BE2C (cell line): ENCODE data around the gene PHTF2.

Source experiments
- DNase-seq: peaks from one replicate; pipeline ENCODE4 v3.0.0-alpha.2; 2020
- H3K27me3 ChIP-seq: fragments of 250-450 bp; sonication (Bioruptor Pico); 2 replicates; pipeline ENCODE4 v1.5.1; 2020; ENCODE audit warnings: mild to moderate bottlenecking
- H3K36me3 ChIP-seq: fragments of 250-450 bp; sonication (Bioruptor Pico); 2 replicates; pipeline ENCODE4 v1.5.1; 2020; ENCODE audit warnings: mild to moderate bottlenecking
- H3K4me1 ChIP-seq: fragments of 250-450 bp; sonication (Bioruptor Pico); 2 replicates; pipeline ENCODE4 v1.5.1; 2020
- H3K4me3 ChIP-seq: 2 replicates; pipeline ENCODE4 v1.5.1; 2011; ENCODE audit warnings: low read depth, low read length
- H3K9me3 ChIP-seq: fragments of 250-450 bp; sonication (Bioruptor Pico); 2 replicates; pipeline ENCODE4 v1.5.1; 2020
- TF ChIP-seq, protein P1 (sequence below): IDR thresholded peaks from 2 replicates; pipeline ENCODE4 v1.5.1; 2012; ENCODE audit warnings: mild to moderate bottlenecking, low read depth, low read length

PHTF2 gene

DNA sequence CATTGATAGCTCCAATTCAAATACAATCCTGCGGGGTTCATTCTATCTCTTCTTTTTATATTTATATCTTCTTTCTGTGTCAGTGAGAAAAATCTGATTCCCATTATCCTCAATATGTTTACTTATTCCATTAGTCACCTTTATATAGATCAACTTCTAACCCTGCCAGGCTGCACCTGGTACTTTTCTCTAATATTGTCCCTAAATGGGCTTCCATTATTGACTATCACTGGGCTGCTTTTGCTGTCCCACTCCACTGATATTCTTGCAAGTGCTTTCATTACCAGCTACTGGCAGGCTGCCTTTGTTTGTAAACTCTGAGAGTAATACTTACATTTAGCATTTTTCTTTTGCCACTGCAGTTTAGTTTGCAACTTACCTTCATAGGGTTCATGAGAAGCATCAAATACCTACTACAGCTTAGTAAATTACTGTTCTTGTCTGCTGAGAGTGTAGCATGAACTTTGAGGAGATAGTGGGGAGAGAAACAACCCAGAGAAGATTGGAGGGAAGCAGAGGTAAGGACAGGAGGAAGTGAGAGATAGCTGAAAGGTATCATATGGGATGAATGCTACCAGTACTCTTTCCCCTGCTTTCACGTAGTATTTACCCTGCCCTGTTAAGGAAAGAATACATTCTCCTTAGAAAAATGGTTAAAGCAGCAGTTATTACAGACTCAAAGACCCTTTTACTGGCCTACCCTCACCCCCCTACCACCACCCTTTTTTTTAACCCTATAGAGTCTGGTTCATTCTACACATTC lies 119.1 kb downstream of the PHTF2 start:
- Histone ChIP-seq H3K27me3 (no peaks in the 10 kb centered on the region), H3K9me3 (no peaks in the 10 kb centered on the region), H3K4me3 (no peak overlapping the region), H3K36me3 (no peaks in the 10 kb centered on the region; the same call in 1 of the 2 replicates), H3K4me1 (no peaks in the 10 kb centered on the region; the same call in none of the 2 replicates)
- TF ChIP-seq, protein P1, sequence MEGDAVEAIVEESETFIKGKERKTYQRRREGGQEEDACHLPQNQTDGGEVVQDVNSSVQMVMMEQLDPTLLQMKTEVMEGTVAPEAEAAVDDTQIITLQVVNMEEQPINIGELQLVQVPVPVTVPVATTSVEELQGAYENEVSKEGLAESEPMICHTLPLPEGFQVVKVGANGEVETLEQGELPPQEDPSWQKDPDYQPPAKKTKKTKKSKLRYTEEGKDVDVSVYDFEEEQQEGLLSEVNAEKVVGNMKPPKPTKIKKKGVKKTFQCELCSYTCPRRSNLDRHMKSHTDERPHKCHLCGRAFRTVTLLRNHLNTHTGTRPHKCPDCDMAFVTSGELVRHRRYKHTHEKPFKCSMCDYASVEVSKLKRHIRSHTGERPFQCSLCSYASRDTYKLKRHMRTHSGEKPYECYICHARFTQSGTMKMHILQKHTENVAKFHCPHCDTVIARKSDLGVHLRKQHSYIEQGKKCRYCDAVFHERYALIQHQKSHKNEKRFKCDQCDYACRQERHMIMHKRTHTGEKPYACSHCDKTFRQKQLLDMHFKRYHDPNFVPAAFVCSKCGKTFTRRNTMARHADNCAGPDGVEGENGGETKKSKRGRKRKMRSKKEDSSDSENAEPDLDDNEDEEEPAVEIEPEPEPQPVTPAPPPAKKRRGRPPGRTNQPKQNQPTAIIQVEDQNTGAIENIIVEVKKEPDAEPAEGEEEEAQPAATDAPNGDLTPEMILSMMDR, result no peak
- no peak for DNase-seq

DNA sequence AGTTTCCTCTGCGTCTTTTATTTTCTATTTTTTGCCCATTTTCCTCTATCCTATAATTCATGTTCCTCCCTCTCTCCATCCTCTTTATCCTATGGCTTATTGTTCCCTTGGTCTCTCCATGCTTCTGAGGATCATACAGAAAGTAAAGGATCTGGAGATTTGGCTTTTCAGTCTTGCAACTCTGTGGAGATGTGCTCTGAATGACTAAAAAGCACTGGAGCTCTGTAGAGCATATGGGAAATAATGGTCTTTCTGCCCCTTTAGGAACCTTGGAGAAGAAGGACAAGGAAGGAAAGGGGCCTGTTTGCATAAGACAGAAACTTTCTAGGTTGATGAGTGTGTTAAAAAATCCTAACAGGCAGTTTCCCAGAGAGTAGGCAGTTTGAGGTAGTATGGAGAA lies 120.1 kb downstream of the PHTF2 start:
- no peaks in the 10 kb centered on the region; the same call in none of the 2 replicates for H3K4me1 ChIP-seq
- no peaks in the 10 kb centered on the region; the same call in 1 of the 2 replicates for H3K36me3 ChIP-seq
- no peaks in the 10 kb centered on the region for H3K27me3 ChIP-seq
- TF ChIP-seq, protein P1, result no peak
- H3K4me3 ChIP-seq, result no peak overlapping the region
- H3K9me3 ChIP-seq, result no peaks in the 10 kb centered on the region
- no peak for DNase-seq

DNA sequence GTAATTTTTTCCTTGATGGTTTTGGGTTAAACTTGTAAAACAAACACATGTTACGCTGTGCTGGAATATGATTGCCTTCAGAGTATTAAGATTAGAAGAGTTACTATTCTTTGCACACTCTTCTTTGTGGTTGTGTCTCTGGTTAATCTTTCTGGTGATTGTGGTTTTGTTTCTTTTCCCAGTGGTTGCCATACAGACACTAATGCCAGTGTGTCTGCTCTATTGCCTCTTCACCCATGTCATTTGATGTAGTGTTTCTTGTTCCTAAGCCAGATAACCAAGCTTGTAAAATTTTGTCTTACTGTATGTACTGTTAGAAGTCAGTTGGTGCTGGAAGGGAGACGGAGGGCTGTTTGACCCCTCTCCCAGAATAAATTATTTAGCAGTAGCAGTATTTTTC lies 124.8 kb downstream of the PHTF2 start:
- H3K4me1 ChIP-seq, result no peaks in the 10 kb centered on the region
- no peaks in the 10 kb centered on the region for H3K27me3 ChIP-seq
- H3K9me3 ChIP-seq, result no peaks in the 10 kb centered on the region
- H3K4me3 ChIP-seq, result no peak overlapping the region
- no peaks in the 10 kb centered on the region for H3K36me3 ChIP-seq
- TF ChIP-seq, protein P1, result no peak
- DNase-seq, result no peak

DNA sequence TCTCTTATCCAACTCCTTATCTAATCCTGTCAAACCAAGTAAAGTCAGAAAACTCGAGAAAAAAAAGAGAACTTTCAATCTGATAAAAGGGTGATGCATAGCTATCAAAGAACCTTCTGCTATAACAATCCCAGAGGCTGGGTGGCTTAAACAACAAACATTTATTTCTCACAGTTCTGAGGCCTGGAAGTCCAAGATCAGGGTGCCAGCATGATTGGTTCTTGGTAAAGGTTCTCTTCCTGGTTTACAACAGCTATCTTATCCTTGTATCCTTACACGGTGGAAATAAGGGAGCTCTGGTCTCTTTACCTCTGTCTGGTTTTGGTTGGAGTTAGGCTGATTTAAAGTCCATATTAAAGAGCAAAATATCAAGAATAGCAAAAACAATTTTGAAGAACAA lies 131.9 kb downstream of the PHTF2 start:
- no peaks in the 10 kb centered on the region for H3K9me3 ChIP-seq
- H3K4me1 ChIP-seq, result no peaks in the 10 kb centered on the region
- DNase-seq, result no peak
- H3K36me3 ChIP-seq, result peaks cover 6% of the 10 kb centered on the region; the same call in 1 of the 2 replicates
- no peak overlapping the region for H3K4me3 ChIP-seq
- TF ChIP-seq, protein P1, result no peak
- no peaks in the 10 kb centered on the region for H3K27me3 ChIP-seq

DNA sequence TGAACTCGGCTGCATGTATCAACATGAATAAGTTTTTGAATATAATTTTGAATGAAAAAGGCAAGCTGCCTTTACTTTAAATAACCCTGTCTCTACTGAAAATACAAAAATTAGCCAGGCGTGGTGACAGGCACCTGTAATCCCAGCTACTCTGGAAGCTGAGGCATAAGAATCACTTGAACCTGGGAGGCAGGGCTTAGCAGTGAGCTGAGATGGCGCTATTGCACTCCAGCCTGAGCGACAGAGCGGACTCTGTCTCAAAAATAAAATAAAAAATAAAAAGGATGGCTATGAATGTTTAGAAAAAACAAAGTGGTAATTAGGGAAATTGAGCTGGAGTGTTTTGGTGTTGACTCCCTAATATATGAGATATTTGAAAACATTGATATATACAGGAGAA lies 133.3 kb downstream of the PHTF2 start:
- TF ChIP-seq, protein P1, result no peak
- Histone ChIP-seq H3K9me3 (no peaks in the 10 kb centered on the region), H3K4me3 (no peak overlapping the region), H3K27me3 (no peaks in the 10 kb centered on the region), H3K36me3 (peaks cover 6% of the 10 kb centered on the region; the same call in 1 of the 2 replicates), H3K4me1 (no peaks in the 10 kb centered on the region)
- no peak for DNase-seq

DNA sequence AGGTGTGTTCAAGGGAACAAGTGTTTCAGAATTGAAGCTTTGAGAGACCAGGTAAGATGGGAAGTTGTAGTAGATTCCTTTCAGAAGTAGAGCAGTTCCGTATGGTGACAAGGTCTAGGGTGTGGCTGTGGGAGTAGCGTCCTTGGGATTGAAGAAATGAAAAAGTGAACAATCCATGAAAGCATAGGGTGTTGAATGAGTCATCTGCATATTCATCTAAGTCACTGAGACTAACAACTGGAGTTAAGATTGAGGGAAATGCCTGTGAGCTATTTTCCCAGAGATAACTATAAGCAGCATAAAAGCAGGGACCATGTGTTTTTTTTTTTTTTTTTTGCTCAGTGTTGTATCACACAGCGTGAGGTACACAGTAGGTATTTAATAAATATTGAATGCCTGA lies 134.8 kb downstream of the PHTF2 start:
- peaks cover 6% of the 10 kb centered on the region; the same call in 1 of the 2 replicates for H3K36me3 ChIP-seq
- no peak overlapping the region for H3K4me3 ChIP-seq
- TF ChIP-seq, protein P1, result no peak
- DNase-seq, result no peak
- no peaks in the 10 kb centered on the region for H3K4me1 ChIP-seq
- H3K27me3 ChIP-seq, result no peaks in the 10 kb centered on the region
- no peaks in the 10 kb centered on the region for H3K9me3 ChIP-seq
